Measurements from ENCODE around the gene KXD1.

- no peak for TF ChIP-seq CTCF (conservative IDR thresholded peaks at IDR 0.05)
- no peak for TF ChIP-seq ZFX (IDR thresholded peaks at IDR 0.05)
These were observed 37.8 kb downstream of the KXD1 start for GRCh38 chr19:18595475-18595874.

Measured in C4-2B (cell line).